ENCODE data around the gene OR1L4.

OR1L4 gene, protein sequence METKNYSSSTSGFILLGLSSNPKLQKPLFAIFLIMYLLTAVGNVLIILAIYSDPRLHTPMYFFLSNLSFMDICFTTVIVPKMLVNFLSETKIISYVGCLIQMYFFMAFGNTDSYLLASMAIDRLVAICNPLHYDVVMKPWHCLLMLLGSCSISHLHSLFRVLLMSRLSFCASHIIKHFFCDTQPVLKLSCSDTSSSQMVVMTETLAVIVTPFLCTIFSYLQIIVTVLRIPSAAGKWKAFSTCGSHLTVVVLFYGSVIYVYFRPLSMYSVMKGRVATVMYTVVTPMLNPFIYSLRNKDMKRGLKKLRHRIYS

DNA sequence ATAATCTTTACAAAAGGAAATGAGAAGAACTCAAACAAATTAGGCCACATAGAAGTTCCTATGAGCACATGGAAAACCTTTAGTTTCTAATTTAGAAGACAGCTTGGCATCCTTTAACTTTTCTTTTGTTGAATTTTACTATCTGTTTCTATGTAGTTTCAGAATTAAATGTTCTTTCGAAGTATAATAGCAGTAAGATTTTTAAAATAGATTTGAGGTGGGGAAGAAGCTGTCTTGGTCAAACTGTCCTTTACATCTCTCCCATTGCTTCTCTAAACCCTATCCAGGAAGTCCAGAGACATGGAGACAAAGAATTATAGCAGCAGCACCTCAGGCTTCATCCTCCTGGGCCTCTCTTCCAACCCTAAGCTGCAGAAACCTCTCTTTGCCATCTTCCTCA lies at the start of gene OR1L4:
OR1L4 (plus strand) TSS at position 301 of the 400 bp plus-strand sequence; CDS start at position 301, 0 bp downstream.
- no peak within 1 kb of the TSS for H3K27ac ChIP-seq
- TF ChIP-seq, protein P1, sequence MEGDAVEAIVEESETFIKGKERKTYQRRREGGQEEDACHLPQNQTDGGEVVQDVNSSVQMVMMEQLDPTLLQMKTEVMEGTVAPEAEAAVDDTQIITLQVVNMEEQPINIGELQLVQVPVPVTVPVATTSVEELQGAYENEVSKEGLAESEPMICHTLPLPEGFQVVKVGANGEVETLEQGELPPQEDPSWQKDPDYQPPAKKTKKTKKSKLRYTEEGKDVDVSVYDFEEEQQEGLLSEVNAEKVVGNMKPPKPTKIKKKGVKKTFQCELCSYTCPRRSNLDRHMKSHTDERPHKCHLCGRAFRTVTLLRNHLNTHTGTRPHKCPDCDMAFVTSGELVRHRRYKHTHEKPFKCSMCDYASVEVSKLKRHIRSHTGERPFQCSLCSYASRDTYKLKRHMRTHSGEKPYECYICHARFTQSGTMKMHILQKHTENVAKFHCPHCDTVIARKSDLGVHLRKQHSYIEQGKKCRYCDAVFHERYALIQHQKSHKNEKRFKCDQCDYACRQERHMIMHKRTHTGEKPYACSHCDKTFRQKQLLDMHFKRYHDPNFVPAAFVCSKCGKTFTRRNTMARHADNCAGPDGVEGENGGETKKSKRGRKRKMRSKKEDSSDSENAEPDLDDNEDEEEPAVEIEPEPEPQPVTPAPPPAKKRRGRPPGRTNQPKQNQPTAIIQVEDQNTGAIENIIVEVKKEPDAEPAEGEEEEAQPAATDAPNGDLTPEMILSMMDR (conservative IDR thresholded peaks at IDR 0.05): no peak

DNA sequence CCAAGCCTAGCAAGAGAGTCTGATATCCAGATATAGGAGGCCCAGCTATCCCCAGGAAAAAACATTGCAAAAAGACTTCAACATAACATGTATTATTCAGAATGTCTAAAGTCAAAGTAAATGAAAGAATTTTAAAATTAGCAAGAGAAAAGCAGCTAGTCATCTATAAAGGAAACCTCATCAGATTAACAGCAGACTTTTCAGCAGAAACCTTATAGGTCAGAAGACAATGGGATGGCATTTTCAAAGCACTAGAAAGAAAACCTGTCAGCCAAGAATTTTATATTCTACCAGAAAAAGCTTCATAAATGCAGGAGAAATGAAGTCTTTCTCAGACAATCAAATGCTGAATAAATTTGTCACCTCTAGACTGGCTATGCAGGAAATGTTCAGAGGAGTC lies 38.9 kb upstream of the OR1L4 start:
- TF ChIP-seq, protein P1 (conservative IDR thresholded peaks at IDR 0.05): no peak
- no peak overlapping the region for H3K27ac ChIP-seq

DNA sequence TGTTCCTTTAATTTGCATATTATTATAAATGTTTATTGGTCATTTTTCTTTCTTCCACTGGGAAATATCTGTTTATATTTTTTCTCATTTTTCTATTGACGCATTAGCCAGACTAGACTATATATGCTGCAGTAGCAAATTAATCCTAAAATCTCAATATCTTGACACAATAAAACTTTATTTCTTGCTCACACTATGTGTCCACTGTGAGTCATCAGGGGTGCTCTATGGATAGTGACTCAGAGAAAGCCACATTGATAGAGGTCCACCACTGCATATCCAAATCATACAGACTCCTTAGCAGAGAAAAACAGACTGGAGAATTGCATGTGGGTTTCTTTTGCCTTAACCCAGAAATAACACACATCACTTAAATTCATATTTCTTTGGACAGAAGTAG lies 28.1 kb upstream of the OR1L4 start:
- H3K27ac ChIP-seq: no peak overlapping the region
- TF ChIP-seq, protein P1 (conservative IDR thresholded peaks at IDR 0.05): no peak

DNA sequence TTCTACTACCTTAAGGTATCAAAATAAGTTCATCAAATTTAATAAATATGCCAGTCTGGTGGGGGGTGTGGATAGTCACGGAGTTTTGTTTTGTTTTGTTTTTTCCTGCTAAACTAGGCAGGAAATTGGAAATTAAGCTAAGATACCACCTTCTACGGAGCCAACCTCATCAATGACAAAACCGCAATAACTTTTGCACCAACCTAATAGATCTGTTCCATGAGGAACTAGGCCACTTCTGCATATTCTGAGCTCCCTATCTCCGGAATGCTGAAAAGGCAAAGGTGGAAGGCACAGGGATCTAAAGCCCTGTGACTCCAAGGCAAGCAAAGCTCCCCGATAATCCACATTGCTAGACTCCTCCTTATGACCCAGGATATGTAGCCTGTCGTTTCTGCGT lies 5.8 kb upstream of the OR1L4 start:
- no peak overlapping the region for H3K27ac ChIP-seq
- TF ChIP-seq, protein P1 (conservative IDR thresholded peaks at IDR 0.05): no peak

DNA sequence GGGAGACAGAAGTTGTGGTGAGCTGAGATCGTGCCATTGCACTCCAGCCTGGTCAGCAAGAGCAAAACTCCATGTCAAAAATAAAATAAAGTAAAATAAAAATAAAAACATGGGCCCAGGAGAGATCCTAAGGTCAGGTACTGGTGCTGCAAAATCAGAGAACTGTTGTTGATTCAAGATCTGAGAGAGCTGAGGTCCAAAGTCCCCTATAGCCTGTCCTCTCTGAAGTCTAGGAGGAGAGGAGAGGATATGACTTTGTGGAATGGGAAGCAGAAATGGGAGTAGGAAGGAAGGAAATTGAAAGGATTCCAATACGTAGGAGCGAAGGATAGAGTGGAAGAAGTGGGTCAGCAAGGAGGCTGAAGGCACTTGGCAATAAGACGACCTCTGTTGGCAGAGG lies 4.6 kb upstream of the OR1L4 start:
- no peak overlapping the region for H3K27ac ChIP-seq
- TF ChIP-seq, protein P1 (conservative IDR thresholded peaks at IDR 0.05): no peak

DNA sequence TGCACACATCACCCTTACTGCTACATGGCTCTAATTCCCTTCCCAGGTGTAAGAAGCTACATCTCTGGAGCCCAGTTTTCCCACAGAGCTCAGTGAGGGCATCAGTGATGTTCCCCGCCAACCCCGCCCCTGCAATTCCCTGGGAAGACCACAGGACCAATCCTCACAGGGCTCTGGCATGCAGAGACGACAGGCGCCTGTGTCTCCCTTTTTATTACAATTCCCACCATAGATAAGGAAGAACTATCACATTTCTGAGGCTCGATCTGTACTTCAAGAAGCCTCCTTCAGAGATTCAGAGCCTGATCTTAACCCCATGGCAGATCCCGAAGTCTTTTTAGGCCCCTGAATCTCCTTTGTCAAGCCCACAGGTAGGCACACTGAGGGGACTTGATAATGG lies 18.2 kb downstream of the OR1L4 start, which contains the start of gene OR1L6:
OR1L6 (plus strand) TSS at position 301 of the 400 bp plus-strand sequence. CDS start 7,545 bp downstream, outside the sequence.
- TF ChIP-seq, protein P1 (conservative IDR thresholded peaks at IDR 0.05): no peak
- no peak within 1 kb of the TSS for H3K27ac ChIP-seq

DNA sequence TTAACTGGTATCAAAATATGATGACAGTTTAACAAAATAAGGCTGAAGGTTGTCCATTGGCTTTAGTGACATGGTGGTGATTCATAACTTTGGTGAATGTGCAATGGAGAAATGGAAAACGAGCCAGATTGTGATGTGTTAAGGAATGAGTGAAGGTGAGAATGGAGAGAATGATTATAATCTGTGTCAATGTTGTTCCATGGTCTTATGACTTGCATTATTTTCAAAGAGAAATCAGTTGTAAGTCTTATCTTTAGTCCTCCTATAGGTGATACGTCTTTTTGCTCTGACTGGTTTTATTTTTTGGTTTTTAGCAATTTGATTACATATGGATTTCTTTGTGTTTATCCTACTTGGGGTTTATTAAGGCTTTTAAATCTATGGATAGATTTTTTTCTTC lies 31.0 kb downstream of the OR1L4 start:
- no peak overlapping the region for H3K27ac ChIP-seq
- TF ChIP-seq, protein P1 (conservative IDR thresholded peaks at IDR 0.05): no peak
